ENCODE measurements around the gene SVOPL. TPM values are rescaled to one million over a fixed set of nuclear protein-coding genes. Genes with fewer than 3 reads are reported as not detected.

Gene SVOPL
- total and polyA plus RNA-seq, 2 experiments from 2014 or later, result 2.3 to 4.5 TPM

DNA sequence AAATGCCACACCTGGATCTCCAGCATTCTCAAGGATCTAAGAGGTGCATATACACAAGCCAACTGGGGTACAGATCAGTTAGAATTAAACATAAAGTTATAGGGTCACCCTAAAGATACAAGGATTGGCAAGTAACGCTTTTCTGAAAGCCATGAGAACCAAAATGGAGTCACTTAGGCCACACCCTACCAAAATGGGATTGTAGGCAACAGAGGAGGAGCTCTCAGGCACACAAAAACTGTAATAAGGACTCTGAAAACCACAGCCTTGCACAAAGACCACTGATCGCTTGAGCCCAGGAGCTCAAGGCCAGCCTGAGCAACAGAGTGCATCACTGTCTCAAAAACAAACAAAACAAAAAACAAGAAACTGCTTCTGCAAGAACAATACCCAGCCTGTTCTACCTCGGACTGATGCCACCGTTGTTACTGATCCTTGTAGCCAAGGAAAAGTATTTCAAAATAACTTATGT lies 35.5 kb downstream of the SVOPL start:
- Histone ChIP-seq H3K4me1 (ENCODE audit: low read depth) (peaks cover 65% of the 10 kb centered on the region), H3K9me3 (ENCODE audit: low read depth) (no peaks in the 10 kb centered on the region), H3K36me3 (no peaks in the 10 kb centered on the region), H3K27ac (peak overlapping the region; percentile 94), H3K4me3 (no peak overlapping the region), H3K27me3 (no peaks in the 10 kb centered on the region)
- no peak for DNase-seq (ENCODE audit: low read depth in 1 of 2, low spot score in 1 of 2)
- TF ChIP-seq, protein P1, sequence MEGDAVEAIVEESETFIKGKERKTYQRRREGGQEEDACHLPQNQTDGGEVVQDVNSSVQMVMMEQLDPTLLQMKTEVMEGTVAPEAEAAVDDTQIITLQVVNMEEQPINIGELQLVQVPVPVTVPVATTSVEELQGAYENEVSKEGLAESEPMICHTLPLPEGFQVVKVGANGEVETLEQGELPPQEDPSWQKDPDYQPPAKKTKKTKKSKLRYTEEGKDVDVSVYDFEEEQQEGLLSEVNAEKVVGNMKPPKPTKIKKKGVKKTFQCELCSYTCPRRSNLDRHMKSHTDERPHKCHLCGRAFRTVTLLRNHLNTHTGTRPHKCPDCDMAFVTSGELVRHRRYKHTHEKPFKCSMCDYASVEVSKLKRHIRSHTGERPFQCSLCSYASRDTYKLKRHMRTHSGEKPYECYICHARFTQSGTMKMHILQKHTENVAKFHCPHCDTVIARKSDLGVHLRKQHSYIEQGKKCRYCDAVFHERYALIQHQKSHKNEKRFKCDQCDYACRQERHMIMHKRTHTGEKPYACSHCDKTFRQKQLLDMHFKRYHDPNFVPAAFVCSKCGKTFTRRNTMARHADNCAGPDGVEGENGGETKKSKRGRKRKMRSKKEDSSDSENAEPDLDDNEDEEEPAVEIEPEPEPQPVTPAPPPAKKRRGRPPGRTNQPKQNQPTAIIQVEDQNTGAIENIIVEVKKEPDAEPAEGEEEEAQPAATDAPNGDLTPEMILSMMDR (IDR thresholded peaks at IDR 0.05; ENCODE audit: low read depth, low read length), result no peak

DNA sequence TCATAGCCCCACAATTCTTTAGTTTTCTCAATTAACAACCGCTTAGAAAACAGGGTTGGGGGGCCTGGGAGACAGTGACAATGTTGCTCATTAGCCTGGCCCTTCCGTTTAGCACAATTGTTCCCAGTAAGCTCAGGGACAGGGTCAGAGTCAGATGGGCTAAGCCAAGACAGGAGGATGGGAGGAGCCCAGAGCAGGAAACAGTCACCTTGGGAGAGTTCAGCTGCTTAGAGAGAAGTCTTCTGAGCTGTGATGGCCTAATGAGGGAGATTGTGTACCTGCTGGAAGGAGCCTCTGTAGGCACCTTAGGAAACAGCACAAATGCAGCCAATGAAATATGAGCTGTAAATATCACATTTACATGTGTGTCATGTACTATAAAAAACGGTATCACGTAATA lies 35.9 kb downstream of the SVOPL start:
- DNase-seq (ENCODE audit: low read depth in 1 of 2, low spot score in 1 of 2), result no peak
- Histone ChIP-seq H3K9me3 (ENCODE audit: low read depth) (no peaks in the 10 kb centered on the region), H3K27ac (peak overlapping the region; percentile 94), H3K36me3 (no peaks in the 10 kb centered on the region), H3K4me1 (ENCODE audit: low read depth) (peaks cover 69% of the 10 kb centered on the region), H3K4me3 (no peak overlapping the region), H3K27me3 (no peaks in the 10 kb centered on the region)
- TF ChIP-seq, protein P1 (IDR thresholded peaks at IDR 0.05; ENCODE audit: low read depth, low read length), result no peak

DNA sequence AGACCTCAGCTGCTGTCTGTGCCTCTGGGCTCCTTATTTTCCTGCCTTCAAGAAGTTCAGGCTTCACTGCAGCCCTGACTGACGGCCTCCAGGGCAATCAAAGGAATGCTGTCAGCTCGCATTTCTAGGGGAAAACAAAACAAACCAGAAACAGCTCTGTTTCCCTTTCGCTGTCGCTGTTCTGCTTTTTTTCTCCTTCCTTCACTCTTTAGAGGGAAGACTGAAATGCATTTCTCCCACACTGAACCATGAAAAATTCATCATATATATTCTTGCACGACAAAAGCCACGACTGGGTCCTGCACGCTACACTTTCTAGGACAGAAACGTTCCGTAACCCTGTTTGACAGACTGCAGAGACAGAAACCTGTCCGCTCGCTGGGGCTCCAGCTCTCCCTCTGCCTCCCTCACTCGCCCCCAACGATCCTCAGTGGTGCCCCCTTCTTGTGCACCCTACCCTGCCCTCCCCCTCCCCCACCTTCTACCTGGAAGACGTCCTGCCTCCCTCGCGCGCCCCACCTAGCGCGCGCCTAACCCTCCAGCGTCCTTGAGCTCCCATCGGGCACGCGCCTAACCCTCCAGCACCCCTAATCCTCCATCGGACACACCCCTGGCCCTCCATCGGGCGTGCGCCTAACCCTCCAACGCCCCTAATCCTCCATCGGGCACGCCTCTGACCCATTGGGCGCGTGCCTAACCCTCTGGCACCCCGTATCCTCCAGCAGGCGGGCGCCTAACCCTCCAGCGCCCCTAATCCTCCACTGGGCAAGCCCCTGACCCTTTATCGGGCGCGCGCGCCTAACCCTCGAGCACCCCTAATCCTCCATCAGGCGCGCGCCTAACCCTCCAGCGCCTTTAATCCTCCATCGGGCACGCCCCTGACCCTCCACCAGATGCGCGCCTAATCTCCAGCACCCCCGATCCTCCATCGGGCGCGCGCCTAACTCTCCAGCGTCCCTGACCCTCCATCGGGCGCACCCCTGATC lies 37.1 kb downstream of the SVOPL start:
- peaks cover 69% of the 10 kb centered on the region for H3K4me1 ChIP-seq (ENCODE audit: low read depth)
- TF ChIP-seq, protein P1 (IDR thresholded peaks at IDR 0.05; ENCODE audit: low read depth, low read length), result no peak
- H3K36me3 ChIP-seq, result no peaks in the 10 kb centered on the region
- peak; percentile 22 to 51 for DNase-seq (ENCODE audit: low read depth in 1 of 2, low spot score in 1 of 2)
- peak overlapping the region; percentile 34 for H3K4me3 ChIP-seq
- no peaks in the 10 kb centered on the region for H3K27me3 ChIP-seq
- no peaks in the 10 kb centered on the region for H3K9me3 ChIP-seq (ENCODE audit: low read depth)
- peak overlapping the region; percentile 94 for H3K27ac ChIP-seq

DNA sequence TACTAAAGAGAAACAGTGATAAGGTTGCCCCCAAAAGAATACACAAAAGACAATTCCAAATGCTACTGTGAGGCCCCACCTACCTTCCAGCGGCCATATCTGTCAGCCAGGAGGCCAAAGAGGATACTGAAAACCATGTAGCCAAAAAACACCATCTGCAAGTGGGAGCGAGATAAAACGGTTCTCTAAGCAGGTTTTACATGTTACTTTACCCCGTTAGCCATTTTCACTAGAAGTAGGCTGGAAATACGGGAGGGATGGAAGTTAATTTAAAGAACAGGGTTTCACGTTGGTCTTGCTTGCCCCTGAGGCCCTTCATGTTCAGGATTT lies 38.2 kb downstream of the SVOPL start:
- no peaks in the 10 kb centered on the region for H3K36me3 ChIP-seq
- no peaks in the 10 kb centered on the region for H3K27me3 ChIP-seq
- peaks cover 67% of the 10 kb centered on the region for H3K4me1 ChIP-seq (ENCODE audit: low read depth)
- TF ChIP-seq, protein P1 (IDR thresholded peaks at IDR 0.05; ENCODE audit: low read depth, low read length), result no peak
- peak overlapping the region; percentile 94 for H3K27ac ChIP-seq
- no peaks in the 10 kb centered on the region for H3K9me3 ChIP-seq (ENCODE audit: low read depth)
- H3K4me3 ChIP-seq, result no peak overlapping the region
- DNase-seq (ENCODE audit: low read depth in 1 of 2, low spot score in 1 of 2), result no peak

DNA sequence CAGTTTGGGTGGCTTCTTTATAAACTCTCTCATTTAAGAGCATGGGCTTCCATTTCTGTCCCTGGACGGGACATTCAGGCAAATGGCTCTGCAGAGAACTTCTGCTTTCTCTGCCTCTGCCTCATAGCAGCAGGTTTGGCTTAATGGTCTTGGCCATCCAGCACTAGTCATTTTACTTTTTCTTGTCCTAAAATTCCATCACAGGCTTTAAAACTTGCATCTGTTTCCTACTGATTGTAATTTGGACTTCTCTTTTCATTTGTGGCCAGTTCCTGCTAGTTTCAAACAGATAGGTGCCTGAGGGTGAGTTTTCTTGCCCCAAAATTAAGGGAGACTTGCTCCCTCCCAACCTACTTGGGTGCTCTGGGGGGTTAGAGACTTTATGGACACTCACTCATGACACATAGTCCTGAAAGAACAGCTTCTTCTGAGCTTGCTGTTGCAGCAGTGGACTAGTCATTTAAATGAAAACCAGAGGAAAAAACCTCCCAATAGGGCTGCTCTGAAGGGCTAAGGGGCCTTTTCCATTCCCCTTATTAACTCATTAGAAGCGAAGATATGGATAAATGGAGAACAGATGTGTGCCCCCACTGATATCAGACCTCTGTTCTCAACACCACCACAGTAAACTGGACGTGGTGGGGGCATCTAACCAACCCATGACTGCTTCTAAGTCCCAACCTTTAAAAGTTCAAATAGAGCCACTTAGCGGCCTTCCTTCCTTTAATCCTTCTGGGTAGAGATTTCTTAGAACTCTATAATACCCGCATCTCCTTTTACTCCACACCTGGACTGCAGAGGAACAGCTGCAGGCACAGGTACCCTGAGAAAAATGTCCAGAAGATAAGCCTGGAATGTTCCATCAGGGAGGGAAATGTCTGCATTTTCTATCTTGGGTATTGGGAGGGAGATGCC lies 38.8 kb downstream of the SVOPL start:
- Histone ChIP-seq H3K27me3 (no peaks in the 10 kb centered on the region), H3K9me3 (ENCODE audit: low read depth) (no peaks in the 10 kb centered on the region), H3K4me1 (ENCODE audit: low read depth) (peaks cover 61% of the 10 kb centered on the region), H3K27ac (peak overlapping the region; percentile 94), H3K4me3 (no peak overlapping the region), H3K36me3 (no peaks in the 10 kb centered on the region)
- no peak for DNase-seq (ENCODE audit: low read depth in 1 of 2, low spot score in 1 of 2)
- TF ChIP-seq, protein P1 (IDR thresholded peaks at IDR 0.05; ENCODE audit: low read depth, low read length), result no peak

Measured in cardiac muscle cell (in vitro differentiated cells and primary cell).